ENCODE data around the gene STK26.
"Not testable (repeated sequence)": the region's sequence is repeated elsewhere in the genome, so short reads cannot be mapped to it uniquely, and the experiment has no call there.

The STK26 gene

DNA sequence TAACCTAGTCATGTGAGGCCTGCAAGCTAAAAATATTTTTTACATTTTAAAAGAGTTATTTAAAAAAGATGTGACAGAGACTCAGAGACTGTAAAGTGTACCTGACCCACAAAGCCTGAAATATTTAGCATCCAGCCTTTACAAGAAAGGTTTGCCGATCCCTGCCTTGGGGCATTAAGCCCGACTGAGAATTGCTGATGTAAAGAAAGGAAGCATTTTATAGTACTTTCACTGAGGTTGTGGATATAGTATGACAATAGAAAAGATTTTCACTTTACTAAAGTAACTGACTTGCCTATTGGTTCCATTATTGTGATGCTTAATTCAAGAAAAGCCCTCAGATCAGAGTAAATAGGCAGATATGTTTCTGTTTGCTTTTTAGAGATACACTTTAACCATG, 17.0 kb downstream of the STK26 start:
- DNase-seq = no peak

DNA sequence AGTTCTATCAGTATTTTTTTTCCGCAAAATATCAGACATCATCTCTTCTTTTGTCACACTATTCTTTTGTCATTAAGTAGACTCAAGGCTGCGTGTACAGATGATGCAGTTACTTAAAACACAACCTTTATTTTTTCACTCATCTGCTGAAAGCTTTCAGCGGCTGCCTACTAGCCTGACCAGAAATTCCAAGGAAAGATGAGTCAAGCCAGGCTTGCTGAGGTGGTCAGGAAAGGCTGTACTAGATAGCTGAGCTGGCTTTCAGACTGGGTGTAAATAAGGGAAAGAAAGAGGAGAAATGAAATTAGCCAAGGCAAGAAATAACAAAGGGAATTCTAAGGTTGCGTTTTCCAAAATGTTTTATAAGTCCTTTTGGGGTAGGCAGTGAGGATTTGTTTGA, 17.9 kb downstream of the STK26 start:
- DNase-seq = no peak

DNA sequence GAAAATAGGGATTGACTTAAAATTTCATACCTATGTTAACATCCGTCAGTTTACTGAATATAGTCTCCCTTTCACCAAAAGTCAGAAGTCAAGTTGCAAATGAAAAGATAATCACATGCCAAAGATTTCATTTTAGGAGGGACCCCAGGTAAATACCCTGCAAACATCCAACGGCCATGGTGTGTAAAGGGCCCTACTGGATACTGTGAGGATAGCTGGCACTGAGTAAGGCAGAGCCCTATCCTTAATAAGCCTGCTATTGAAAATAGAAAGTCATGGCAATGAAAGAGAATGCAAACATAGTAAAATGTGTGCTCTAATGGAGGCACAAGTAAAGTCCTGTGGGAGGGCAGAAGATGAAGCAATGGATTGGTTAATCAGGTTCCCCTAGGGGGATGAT, 20.9 kb downstream of the STK26 start:
- no peak for DNase-seq

DNA sequence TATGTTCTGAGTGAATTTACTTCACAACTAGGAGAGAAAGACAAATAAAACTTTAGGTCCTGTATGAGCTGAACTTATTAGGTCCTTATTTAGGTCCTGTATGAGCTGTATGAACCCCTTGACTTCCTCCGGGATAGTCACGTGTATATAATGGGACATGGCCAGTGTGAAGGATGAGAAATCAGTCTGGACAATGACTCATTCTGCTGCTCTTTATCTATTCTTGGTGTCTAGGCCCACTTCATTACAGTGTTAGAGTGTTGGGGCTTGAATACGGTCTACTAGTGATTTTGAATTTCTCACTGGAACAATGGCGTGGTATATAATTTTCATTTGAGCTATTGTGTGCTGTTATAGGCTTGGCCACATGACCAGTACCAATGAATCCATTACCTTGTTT, 21.9 kb downstream of the STK26 start:
- DNase-seq = no peak

DNA sequence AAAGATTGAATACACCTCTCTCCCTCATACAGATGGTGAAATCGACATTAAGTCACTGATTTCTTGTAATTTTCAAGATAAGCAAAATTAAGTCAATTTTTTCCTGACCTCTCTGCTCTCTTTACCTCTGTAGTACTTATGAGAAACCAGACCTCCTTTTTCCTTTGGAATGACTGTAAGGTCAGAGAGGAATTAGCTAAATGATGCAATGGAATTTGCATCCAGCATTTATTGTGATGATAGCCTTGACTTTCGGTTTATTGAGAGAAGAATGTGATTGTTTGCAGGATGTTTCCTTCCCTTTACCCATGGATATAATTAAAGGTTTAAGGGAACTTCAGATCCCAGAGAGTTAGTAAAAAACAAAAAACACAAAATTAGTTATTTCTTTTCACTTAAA, 22.4 kb downstream of the STK26 start:
- no peak for DNase-seq

DNA sequence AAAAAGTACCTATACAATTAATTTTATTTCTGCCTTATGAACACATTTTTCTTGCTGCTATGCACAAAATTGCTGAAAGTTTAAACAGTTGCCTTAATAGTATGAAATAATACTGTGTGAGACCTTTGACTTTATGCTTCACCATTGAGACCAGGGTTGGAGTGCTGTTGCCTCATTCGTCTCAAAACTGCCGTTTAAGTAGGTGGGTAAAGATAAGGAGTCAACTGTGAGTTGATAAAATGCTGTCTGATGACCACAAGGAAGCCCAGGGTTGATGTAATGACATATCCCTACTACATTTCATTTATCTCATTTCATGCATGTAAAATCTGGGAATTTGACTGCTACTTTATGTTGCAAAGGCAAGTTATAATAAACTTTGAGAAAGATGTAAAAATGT, 23.4 kb downstream of the STK26 start:
- DNase-seq = no peak

DNA sequence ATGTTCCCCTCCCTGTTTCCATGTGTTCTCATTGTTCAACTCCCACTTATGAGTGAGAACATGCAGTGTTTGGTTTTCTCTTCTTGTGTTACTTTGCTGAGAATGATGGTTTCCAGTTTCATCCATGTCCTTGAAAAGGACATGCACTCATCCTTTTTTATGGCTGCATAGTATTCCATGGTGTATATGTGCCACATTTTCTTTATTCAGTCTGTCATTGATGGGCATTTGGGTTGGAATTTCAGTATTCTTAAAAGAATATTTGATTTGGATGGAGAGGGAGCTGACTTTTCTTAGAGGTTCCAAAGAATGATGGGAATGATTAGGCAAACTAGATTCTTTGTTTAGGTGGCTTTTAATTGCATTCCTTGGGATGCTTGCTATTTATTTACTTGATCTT, 28.7 kb downstream of the STK26 start:
- DNase-seq = not testable (repeated sequence)

DNA sequence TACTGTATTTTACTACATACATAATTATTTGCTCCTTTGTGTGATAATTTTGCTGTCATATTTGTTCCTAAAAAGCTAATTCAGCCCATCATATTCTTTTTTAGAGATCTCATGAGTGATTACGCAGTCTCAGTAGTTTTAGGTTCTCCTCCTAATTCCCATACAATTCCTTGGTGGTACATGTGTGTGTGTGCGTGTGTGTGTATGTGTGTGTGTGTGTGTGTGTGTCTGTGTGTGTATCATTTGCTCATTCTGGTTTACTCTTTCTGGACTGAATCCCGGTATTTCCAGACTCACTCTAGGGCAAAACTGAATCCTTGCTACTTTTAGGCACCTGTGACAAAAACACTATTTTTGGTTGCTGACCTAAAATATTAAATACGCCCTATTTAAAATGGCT, 34.9 kb downstream of the STK26 start:
- no peak for DNase-seq

DNA sequence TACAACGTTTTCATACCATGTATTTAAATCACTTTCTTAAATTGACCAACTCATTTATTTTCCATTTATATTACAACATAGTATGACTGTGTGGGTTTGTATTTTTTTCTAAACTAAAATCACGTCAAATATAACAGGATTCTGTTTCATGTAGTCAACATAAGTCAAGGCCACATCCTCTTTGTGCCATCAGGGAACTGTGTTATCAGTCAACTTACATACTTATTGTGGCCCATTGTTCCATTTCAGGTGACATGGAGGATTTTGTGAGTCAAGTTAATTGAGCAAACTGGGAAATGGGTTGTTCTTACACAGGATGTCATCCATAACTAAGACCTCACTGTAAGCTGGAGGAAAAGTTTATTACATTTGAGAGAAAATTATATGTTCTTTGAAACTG, 35.9 kb downstream of the STK26 start:
- no peak for DNase-seq

DNA sequence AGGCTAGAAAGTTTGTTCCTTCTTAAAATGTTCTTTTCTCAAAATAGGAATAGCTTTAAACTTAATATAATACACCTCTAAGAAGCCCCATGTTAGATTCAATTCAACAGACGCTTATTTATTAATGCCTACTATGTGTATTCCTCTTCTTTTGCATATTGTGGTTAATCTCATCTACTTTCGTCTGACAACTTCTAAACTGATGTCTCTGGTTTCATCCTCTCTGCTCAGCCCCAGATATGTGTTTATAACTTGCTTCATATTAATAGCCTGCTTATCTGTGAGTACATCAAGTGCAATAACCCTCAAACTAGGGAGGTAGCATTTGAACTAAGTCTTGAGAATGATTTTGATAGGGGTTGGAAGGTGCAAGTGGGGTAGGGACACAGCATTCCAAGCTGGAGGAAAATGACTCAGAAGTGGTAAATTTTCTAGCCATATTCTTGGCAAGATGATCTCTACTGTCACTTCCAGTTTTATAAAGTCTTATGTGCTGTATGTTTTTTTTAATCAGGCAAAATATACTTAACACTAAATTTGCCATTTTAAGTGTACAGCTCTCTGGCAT, 37.0 kb downstream of the STK26 start:
- DNase-seq = no peak

DNA sequence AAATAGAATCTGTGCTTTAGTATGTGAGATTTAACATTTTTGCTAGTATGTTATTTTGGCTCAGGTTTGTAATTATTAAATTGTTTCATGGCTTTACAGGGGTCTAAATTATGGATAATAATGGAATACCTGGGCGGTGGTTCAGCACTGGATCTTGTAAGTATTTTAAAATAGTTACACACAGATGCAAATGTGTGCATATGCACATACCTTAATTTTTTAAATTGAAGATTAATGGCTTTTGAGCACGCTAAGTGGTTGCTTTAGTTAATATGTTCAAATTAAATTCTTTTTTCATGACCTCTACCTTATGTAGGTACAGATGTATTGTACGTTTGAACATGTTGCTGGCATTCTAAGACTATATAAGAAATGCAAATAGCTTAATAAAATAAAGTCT, 40.2 kb downstream of the STK26 start:
- DNase-seq = no peak

DNA sequence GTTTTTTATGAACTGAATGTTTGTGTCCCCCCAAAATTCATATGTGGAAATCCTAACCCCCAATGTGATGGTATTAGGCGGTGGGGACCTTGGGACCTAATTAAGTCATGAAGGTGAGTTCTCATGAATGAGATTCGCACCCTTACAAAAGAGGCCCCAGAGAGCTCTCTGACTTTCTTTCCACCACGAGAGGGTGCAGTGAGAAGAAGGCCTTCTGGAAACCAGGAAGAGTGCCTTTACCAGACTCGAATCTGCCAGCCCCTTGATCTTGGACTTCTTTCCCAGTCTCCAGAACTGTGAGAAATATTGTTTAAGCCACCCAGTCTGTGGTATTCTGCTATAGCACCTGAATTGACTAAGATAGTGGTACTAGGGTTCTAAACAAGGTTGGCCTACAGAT, 40.8 kb downstream of the STK26 start:
- no peak for DNase-seq

DNA sequence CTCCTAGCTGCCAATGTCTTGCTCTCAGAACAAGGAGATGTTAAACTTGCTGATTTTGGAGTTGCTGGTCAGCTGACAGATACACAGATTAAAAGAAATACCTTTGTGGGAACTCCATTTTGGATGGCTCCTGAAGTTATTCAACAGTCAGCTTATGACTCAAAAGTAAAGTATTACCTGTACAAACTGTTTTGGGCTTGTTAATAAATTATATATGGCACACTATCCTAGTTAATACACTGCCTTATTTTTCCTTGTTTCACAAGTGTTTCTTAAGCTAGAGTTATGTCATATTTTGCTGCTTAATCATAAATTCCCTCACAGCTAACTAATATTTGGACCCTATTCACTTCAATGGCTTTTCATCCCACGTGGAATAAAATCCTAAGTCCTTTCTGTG, 45.3 kb downstream of the STK26 start:
- DNase-seq = no peak

DNA sequence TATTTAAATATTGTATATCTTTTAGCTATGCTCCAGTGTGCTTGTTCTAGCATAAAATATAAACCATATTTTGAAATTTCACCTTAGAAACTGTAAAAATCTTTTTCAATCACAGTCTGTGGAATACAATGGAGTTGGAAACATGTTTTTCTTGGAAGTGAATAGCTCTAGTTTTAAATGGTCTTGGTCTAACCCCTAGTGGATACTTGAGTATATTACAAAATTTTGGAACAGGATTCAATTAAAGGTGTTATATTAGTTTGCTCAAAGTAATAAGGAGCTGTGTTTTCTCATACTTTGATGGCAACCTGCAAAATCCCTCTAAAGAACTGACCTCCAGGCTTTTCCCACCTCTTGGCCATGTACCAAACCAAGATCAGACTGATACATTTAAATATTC, 48.2 kb downstream of the STK26 start:
- no peak for DNase-seq

DNA sequence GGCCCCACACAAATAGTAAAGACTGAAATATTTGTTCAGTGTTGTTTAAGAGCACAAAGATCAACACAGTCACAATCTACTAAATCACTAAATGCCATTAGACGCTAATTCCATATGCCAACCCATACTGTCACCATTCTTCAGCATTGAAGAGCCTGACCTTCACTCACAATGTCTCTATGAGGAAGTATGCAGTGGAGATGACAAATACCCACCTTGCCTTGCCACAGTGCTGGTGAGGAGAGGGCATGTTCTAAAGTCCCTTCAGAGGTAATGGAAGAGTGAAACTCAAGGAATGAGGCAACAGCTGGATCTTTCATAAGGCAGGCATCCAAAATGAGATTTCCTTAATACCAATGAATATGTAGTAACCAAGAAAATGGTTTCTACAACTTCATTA, 54.3 kb downstream of the STK26 start:
- no peak for DNase-seq

DNA sequence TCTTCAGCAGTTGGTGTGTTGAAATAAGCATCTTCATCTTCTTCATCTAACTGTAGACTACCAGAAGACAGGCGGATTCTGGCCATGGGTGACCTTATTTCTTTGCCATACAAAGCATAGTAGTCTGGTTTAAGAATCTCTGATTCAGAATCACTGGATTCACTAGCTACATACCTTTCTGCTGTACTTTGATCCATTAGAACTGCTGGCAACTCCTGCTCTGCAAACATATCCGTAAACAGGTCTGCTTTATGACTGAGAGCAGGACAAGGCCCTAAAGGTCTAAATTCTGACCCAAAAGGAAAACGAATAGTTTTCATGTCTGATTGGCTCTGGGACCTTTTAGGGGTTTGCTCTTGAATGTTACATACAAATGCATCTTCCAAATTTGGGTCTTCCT, 54.8 kb downstream of the STK26 start:
- DNase-seq = no peak

DNA sequence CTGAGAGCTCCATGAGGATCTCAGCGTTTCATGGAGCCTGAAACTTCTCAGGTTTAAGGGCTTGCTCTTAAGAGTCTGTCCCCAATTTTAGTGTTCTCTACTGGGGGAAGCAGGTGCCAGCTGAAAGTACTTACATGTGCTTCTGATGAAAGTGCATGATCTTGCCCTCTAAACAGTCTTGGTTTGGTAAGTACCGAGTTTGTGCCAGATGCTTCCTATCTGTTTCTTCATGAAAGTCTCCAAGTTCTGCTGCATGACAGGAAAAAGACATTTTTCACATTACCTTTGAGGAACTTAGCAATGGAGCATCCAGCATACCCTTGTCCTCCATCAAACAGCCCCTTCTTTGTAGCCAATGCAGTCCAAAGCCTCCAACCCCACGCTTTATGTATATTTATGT, 62.7 kb downstream of the STK26 start:
- no peak for DNase-seq

DNA sequence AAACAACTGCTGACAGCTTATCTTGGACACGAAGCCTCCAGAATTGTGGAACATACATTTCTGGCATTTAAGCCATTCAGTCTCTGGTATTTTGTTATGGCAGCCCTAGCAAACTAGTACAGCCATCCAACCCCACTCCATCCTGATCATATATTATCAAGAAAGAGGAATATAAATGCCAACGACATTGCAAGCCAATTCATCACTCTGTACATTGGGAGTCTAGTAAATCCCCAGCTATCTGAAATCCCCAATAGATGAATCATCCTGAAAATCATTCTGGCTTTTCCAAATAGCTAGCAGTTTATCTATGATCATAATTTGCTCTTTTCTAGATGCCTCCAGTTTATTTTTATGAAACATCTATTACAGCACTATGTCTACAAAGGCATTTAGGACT, 63.6 kb downstream of the STK26 start:
- no peak for DNase-seq

DNA sequence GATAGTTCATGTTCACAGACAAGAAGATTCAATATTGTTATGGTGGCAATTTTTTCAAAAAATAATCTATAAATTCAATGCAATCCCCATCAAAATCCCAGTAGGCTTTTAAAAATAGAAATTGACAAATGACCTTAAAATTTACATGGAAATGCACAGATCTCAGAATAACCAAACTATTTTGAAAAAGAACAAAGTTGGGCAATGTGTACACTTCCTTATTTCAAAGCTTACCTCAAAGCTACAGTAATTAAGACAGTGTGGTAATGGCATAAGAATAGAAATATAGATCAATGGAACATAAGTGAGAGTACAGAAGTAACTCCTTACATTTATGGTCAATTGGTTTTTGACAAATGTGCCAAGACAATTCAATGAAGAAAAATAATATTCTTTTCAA, 65.8 kb downstream of the STK26 start:
- DNase-seq = no peak

DNA sequence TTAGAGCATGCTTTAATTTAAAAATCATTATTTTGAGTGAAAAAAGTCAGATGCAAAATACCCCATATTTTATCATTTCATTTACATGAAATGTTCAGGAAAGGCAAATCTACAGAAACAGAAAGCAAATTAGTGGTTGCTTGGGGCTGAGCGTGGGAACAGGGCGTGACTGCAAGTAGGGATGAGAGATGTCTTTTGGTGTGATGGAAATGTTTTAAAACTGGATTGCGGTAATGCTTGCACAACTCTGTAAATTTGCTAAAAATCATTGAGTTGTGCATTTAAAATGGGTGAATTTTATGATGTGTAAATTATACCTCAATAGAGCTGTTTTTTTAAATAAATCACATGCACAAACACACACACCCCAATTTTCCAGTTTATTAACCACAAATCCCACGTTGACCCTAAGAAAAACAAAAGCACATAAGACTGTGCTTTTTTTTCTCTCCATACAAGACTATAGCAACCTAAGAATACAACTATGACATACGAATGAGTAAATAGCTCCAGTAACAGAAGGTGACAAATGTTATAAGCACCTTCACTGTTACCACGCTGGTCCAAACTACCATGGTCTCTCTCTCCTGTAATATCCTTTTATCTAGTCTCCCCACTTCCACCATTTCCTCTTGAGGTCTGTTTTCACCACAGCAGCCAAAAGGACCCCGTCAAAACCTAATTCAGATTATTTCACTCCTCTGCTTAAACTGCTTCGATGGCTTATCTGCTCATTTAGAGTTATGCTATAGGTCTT, 67.5 kb downstream of the STK26 start:
- no peak for DNase-seq

DNA sequence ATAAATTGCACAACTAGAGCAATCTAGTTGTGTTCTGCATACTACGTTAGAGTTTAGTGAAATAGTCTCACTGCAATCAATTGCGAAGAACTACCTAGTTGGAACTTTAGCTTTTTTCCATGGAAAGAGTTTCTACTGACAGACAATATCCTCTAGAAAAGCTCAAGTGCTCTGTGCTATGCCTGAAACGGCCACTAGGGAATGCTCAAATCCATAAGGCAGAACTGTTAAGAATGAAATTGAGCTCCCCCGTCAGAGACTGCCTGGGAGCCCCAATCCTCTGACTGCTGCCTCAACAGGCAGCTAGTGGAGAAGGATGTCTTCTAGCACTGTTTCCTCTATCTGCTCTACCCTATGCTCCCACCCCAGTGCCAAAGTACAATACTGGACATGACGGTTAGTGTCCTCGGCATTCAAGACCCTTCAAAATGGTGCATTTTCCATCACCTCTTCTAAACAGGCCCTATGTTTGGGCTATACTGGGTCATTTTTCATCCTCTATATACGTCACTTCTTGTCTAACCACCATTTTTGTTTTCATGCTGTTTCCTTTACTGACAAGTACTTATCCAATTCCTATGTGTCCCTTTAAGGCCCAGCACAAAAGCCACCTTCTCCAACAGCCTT, 69.5 kb downstream of the STK26 start:
- DNase-seq = peak; percentile 75

DNA sequence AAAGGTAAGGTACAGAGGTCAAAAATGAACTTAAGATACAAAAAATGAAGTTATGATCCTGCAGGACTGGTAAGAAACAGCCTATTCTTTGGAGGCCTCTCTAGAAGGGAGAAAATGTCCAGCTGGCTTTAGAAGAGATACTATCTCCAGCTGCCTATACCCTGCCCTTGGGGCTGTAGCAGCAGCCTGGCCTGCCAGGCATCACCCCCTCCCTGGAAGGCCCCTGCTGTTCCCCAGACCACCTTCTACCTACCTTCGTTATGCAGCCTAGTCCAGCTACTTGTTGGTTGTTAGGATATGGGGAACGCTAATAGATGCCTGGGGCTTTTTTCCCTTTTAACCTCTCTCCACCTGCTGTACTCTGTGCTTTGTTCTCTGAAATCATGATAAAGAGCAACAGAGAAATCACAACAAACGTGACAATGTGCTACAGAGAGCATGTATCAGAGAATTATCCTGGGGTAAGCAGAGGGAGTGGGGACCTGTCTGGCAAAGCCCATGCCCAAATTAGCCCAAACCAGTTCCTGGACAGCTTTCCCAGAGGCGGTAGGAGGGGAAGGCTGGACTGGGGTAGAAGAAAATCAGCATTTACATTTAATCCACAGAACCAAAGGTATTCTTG, 70.2 kb downstream of the STK26 start:
- no peak for DNase-seq

DNA sequence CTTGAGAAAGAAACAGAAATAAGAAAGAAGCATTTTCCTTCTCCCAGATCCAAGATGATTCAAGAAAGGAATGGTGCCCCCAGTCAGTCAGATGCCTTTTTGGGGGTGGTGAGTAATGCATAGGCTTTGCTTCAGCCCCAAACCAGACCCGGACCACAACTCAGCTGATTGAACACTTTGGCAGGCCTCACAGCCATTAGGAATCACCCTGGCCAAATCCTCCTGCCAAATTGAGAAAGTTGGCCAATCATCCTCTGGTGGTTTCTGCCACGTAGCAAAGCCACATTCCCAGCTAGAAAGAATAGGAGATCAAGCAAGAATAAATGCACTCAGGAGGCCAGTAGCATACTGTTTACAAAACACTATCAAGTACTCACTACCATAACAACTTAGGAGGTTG, 71.1 kb downstream of the STK26 start:
- DNase-seq = no peak

DNA sequence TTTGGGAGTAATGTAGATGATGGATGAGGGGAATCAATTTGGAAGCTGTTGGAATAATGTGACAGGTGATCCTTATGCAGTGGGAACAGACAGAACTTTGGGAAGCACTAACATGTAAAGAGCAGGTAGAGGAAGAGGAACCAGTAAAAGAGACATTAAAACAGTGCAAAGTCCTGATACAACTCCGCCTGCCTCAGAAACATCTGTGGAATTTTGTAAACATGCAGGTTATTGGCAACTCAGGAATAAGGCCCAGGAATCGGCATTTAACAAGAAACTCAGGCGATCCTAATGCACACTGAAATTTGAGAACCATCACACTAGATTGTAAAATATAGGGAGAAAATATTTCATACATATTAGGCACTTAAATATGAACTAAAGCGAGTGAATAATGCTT, 75.6 kb downstream of the STK26 start:
- DNase-seq = not testable (repeated sequence)
